NAMALWA (cell line): Measurements from ENCODE around the gene FBXW12.
"Not testable (repeated sequence)": the region's sequence is repeated elsewhere in the genome, so short reads cannot be mapped to it uniquely, and the experiment has no call there.

ENCODE experiments used
- DNase-seq: peaks from one replicate; pipeline ENCODE4 v3.0.0-alpha.2; 2015; ENCODE audit warnings: low spot score

FBXW12 gene

GRCh38 chr3:48372862-48373435 lies 930 bp downstream of the FBXW12 start:
- DNase-seq, result no peak

DNA sequence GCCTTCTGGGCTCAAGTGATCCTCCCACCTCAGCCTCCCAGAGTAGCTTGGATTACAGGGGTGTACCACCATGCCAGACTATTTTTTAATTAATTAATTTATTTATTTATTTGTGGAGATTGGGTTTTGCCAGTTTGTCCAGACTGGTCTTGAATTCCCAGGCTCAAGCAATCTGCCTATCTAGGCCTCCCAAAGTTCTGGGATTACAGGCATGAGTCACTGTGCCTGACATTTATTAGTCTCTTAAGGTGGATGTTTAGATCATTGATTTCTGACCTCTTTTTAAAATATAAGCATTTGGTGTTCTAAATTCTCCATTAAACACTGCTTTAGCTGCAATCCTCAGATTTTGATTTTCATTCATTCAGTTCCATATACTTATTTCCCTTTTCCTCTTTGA lies 15.6 kb downstream of the FBXW12 start:
- DNase-seq, result no peak

- DNase-seq, result no peak
Measured at GRCh38 chr3:48388966-48389365, 16.9 kb downstream of the FBXW12 start.

DNA sequence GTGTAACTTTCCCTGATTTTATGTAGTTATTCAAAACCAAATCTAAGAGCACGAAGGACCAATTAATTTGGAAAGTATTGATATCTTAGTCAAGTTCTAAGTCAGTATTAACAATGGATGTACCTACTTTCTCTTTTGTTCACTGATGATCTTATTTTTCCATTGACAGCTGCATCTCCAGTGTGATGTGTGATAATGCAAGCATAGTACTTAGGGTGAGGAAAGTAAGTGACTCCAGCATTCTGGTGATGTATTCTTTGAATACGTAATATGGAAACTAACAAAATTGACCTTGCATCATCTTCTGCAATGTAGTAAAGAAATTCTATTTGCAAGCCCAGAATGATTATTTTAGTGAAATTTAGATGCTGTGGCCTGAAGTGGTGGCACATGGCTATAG lies 22.4 kb downstream of the FBXW12 start:
- DNase-seq, result no peak

DNA sequence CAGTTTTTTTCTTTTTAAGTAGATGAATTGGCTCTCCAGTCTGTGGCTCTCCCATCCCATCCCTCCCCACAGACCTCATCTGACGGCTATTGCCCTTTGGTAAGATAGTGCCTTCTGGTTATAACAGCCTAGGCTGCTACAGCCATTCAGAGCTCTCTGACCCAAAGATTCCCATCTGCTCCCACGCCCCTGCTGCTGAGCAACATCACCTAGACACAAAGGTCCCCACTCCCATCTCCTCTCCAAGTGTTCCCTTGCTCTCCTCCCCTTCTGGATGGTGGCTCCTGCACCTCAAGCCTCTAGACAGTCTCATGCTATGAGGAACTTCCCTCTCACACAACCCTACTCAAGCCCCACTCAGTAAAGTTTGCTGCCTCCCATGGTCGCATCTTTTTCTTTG lies 23.7 kb downstream of the FBXW12 start:
- DNase-seq, result no peak

GRCh38 chr3:48397767-48398681 lies 26.0 kb downstream of the FBXW12 start:
- no peak for DNase-seq

DNA sequence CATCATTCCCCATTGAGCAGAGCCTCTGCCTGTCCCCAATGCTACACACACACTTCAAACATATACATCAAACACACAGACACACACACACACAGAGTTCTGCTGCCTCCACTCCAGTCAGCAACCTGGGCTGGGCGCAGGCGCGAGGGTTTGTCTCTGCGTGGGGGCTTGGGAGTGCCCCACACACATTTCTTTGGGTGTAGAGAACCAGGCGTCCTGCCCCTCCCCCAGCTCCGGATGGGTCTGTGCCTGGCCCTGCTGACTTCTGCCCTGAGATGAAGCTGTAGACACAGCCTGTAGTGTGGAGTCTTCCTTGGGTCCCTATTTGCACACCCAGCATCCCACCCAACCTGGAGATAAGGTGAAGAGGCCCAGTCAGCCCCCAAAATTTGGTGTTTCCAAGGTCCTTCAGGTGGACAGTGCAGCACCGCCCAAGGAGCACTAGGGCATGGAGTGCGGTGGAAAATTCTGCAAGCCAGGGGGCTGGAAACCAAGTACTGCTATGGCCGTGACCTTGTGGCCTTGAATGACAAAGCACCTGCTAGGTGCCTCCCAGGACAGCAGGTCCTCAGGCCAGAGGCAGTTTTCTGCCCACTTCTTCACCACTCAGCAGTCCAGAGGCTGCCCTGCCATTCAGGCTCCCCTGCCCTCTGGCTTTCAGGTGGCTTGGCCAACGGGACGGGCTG lies 26.8 kb downstream of the FBXW12 start:
- DNase-seq, result no peak

- no peak for DNase-seq
Measured at GRCh38 chr3:48399387-48400172, 27.6 kb downstream of the FBXW12 start.

- DNase-seq, result peak; percentile 66
Measured at GRCh38 chr3:48400824-48401433, 28.9 kb downstream of the FBXW12 start.

DNA sequence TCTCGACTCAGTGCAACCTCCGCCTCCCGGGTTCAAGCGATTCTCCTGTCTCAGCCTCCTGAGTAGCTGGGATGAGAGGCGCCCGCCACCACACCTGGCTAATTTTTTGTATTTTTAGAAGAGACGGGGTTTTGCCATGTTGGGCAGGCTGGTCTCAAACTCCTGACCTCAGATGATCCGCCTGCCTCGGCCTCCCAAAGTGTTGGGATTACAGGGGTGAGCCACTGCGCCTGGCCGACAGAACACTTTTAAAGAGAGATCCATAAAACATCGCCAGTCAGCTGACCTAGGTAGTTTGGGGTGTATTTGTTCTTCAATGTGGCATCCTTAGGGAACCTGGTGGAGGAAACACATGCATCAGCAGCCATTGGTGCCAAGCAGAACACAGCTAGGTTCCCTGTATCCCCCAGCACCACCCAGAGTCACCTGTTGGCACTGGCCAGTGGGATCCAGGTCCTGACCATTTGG lies 29.4 kb downstream of the FBXW12 start:
- not testable (repeated sequence) for DNase-seq

DNA sequence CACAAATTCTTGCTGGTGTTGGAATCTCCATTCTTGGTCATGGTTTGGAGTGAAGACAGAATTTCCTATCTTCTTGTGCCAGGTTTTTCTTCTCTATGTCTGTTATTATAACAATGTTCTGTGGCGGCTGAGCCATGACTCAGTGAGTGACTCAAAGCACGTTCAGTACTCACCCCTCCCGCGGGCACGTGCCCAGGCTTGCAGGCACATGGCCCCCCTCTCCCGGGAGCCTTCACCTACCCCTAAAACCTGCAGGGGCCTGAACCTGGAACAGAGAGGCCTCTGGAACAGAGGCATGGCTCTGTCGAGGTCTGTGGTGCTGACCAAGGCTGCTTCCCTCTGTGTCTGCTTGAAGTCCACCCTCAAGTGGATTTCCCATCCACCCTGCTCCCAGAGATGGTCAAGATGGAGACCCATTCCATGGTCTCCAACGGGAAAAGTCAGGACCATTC lies 30.3 kb downstream of the FBXW12 start:
- no peak for DNase-seq

DNA sequence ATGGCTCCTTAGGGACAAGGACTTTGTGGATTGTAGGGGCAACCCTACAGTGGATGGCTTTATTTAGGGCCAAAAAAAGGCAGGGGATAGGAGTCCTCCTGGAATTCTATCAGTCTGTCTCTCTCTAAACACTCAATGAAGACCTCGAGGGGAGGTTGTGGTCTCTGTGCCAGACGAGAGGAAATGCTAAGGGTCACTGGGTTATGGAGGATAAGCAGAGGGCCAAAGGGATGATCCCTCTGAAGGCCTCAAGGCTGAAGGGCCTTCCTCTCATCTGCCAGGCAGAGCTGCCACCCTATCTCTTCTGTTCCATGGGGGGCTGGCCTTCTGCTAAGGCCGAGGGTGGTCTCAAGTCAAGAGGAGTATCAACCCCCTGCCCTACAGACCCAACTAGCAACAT lies 30.9 kb downstream of the FBXW12 start:
- no peak for DNase-seq

DNA sequence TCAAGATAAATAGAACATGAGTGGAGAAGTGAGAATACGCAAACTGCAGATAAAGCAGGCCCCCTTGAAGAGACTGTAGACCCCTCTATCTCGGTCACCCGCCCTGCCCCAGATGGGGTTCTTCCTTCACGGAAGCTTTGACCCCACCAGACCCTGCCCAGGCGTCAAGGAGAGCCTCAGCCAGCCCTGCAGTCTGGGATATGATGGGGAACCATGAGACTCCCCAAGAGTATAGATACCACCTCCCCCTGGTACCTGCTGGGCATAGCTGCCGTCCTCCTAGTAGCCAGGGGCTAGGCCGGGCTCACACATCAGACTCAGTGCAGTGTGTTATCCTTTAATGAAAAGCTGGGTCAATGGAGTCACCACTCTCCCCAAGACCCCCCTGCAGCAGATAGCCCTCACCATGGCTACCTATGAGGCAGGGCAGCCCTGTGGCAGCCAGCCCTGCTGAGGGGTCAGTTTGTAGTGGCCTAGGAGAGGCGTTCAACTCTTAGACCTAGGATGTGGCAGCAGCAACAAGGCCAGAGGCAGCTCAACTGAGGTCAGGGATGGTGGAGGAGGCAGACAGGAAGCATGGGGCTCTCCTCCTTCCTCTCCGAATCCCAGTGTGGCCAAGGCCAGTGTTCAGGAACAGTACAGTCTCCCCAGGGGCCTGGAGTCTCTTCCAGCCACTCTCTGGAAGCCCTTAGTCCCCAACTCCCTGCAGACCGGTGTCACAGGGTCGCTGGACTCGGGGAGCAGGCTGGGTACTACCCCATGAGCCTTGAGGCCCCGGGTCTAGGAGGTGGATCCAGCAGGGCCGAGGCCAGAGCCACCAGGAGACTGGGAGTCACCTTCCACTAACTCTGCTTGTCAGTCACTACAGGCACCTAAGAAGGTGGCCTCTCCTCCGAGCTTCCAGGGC lies 31.8 kb downstream of the FBXW12 start:
- DNase-seq, result no peak

GRCh38 chr3:48404440-48405342 lies 32.7 kb downstream of the FBXW12 start:
- DNase-seq, result no peak

DNA sequence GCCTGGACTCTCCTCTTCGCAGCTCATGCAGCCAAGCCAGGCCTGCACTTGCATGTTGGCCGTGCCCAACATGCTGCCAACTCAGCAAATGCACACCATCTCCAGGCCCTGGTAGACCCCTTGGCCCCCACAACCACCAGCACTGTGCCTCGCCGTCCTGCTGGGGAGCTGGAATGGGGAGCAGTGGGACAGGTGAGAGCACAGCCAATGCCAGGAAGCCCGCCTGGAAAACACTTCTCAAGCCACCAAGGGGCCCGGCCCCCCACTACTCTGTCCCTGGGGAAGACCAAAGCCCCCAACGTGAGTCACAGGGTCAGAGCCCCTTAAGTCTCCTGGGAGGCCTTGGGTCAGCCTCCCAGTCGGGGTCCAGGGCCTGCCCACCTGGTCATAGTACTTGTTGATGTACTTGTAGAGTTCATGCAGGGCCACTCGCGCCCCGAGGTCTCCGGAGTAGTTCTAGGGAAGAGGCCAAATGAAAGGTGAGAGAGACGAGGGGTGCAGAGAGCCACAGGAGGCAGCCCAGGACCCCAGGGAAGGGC lies 33.4 kb downstream of the FBXW12 start:
- DNase-seq, result no peak

DNA sequence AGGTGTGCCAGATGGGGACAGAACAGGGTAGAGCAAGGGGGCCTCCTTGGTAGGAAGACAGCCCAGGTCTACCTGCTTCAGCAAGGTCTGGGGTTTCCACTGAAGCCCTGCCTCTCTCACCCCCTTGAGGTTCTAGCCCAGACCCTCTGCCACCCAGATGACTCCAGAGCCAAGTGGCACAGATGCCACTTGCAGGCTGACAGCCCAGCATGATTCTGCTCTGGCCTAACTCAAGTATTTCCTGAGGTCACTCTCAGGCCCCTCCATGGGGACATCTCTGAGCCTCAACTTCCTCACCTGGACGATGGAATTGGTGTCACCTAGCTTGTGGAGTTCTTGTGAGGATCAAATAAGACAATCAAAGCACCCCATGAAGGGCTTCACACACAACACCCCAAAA lies 34.0 kb downstream of the FBXW12 start:
- no peak for DNase-seq

DNA sequence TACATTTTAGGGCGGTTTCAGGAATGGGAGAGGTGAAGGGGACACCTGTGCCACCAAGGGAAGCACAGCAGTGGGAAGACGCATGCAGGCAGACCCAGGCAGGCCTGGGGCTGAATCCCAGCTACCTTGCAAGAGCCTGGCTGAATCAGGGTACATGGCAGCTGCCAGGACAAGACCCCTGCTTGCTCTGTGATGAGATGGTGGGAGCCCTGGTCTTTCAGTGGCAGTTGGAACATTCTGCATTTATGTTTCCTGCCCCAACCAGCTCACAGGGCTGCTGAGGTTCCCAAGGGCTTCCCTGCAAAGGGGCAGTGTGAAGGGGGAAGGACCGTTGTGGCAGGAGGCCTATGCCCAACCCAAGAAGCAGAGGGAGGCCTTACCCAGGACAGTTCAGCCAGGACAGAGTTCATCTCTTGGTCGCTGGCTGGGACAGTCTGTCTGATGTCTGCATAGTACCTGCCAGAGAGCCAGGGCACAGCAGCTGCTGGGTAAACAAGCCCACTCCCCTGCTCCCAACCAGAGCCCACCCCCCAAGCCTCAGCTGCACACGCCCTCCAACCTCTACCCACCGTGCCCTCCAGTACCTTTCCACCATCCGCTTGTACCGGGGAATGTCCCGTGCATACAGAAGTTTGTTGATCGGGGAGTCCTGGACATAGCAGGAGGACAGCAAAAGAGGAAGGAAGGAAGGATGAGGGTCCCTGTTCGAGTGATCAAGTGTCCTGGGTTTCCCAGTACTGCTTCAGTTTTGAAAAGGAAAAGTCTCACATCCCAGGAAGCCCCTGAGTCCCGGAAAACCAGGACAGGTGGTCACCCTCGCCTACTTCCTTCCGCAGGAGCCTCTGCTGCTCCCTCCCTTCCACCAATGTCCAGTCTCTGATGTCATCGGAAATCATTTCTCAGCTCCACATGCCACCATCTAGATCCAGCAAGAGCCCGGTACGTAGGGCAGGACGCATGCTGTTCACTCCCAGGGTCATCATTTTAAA lies 34.7 kb downstream of the FBXW12 start:
- no peak for DNase-seq

GRCh38 chr3:48407542-48408099 lies 35.6 kb downstream of the FBXW12 start:
- no peak for DNase-seq
